Superior temporal gyrus (tissue), 1 donor: ENCODE results near the gene PIK3R6.
A peak's percentile ranks its signal among the peaks of the same experiment; 100 is the strongest.

Experiments used
- DNase-seq: peaks from one replicate; pipeline ENCODE4 v3.0.0-alpha.2; 2016; ENCODE audit errors: extremely low spot score

Gene PIK3R6

GRCh38 chr17:8867361-8867981 lies at the start of gene PIK3R6:
Gene PIK3R6, minus strand, starts transcription at chr17:8867674. Its CDS starts 17,880 bp downstream, at chr17:8849794.
- no peak for DNase-seq

GRCh38 chr17:8916466-8916865 lies 49.0 kb upstream of the PIK3R6 start:
- no peak for DNase-seq

GRCh38 chr17:8914554-8914953 lies 47.1 kb upstream of the PIK3R6 start:
- no peak for DNase-seq

- DNase-seq: no peak
These were observed 46.4 kb upstream of the PIK3R6 start for GRCh38 chr17:8913879-8914278.

GRCh38 chr17:8913091-8913490 lies 45.6 kb upstream of the PIK3R6 start:
- DNase-seq: no peak

GRCh38 chr17:8912084-8912981 lies 44.9 kb upstream of the PIK3R6 start:
- DNase-seq: no peak

- DNase-seq: no peak
These were observed 43.6 kb upstream of the PIK3R6 start for GRCh38 chr17:8910969-8911604.

GRCh38 chr17:8909586-8910270 lies 42.3 kb upstream of the PIK3R6 start:
- DNase-seq: no peak

GRCh38 chr17:8905331-8905730 lies 37.9 kb upstream of the PIK3R6 start:
- DNase-seq: no peak

- no peak for DNase-seq
These were observed 37.2 kb upstream of the PIK3R6 start for GRCh38 chr17:8904686-8905085.

GRCh38 chr17:8904201-8904600 lies 36.7 kb upstream of the PIK3R6 start:
- DNase-seq: no peak

- DNase-seq: no peak
These were observed 33.4 kb upstream of the PIK3R6 start for GRCh38 chr17:8900626-8901585.

- no peak for DNase-seq
These were observed 32.7 kb upstream of the PIK3R6 start for GRCh38 chr17:8900207-8900606.

- no peak for DNase-seq
These were observed 31.2 kb upstream of the PIK3R6 start for GRCh38 chr17:8898636-8899035.

GRCh38 chr17:8898126-8898525 lies 30.7 kb upstream of the PIK3R6 start:
- DNase-seq: no peak

GRCh38 chr17:8896641-8897635 lies 29.5 kb upstream of the PIK3R6 start:
- no peak for DNase-seq

- DNase-seq: no peak
These were observed 28.6 kb upstream of the PIK3R6 start for GRCh38 chr17:8896087-8896486.

- DNase-seq: peak; percentile 77
These were observed 27.5 kb upstream of the PIK3R6 start for GRCh38 chr17:8894673-8895578.
